ENCODE results near the gene PITPNM2. TPM values are rescaled to one million over a fixed set of nuclear protein-coding genes. Genes with fewer than 3 reads are reported as not detected.

The PITPNM2 gene
- total and polyA plus RNA-seq, 2 of the 8 experiments (the other 6 are each of a cell fraction or from before 2014, with no cell fraction given): 0.59 to 3.4 TPM

- TF ChIP-seq, protein P1, sequence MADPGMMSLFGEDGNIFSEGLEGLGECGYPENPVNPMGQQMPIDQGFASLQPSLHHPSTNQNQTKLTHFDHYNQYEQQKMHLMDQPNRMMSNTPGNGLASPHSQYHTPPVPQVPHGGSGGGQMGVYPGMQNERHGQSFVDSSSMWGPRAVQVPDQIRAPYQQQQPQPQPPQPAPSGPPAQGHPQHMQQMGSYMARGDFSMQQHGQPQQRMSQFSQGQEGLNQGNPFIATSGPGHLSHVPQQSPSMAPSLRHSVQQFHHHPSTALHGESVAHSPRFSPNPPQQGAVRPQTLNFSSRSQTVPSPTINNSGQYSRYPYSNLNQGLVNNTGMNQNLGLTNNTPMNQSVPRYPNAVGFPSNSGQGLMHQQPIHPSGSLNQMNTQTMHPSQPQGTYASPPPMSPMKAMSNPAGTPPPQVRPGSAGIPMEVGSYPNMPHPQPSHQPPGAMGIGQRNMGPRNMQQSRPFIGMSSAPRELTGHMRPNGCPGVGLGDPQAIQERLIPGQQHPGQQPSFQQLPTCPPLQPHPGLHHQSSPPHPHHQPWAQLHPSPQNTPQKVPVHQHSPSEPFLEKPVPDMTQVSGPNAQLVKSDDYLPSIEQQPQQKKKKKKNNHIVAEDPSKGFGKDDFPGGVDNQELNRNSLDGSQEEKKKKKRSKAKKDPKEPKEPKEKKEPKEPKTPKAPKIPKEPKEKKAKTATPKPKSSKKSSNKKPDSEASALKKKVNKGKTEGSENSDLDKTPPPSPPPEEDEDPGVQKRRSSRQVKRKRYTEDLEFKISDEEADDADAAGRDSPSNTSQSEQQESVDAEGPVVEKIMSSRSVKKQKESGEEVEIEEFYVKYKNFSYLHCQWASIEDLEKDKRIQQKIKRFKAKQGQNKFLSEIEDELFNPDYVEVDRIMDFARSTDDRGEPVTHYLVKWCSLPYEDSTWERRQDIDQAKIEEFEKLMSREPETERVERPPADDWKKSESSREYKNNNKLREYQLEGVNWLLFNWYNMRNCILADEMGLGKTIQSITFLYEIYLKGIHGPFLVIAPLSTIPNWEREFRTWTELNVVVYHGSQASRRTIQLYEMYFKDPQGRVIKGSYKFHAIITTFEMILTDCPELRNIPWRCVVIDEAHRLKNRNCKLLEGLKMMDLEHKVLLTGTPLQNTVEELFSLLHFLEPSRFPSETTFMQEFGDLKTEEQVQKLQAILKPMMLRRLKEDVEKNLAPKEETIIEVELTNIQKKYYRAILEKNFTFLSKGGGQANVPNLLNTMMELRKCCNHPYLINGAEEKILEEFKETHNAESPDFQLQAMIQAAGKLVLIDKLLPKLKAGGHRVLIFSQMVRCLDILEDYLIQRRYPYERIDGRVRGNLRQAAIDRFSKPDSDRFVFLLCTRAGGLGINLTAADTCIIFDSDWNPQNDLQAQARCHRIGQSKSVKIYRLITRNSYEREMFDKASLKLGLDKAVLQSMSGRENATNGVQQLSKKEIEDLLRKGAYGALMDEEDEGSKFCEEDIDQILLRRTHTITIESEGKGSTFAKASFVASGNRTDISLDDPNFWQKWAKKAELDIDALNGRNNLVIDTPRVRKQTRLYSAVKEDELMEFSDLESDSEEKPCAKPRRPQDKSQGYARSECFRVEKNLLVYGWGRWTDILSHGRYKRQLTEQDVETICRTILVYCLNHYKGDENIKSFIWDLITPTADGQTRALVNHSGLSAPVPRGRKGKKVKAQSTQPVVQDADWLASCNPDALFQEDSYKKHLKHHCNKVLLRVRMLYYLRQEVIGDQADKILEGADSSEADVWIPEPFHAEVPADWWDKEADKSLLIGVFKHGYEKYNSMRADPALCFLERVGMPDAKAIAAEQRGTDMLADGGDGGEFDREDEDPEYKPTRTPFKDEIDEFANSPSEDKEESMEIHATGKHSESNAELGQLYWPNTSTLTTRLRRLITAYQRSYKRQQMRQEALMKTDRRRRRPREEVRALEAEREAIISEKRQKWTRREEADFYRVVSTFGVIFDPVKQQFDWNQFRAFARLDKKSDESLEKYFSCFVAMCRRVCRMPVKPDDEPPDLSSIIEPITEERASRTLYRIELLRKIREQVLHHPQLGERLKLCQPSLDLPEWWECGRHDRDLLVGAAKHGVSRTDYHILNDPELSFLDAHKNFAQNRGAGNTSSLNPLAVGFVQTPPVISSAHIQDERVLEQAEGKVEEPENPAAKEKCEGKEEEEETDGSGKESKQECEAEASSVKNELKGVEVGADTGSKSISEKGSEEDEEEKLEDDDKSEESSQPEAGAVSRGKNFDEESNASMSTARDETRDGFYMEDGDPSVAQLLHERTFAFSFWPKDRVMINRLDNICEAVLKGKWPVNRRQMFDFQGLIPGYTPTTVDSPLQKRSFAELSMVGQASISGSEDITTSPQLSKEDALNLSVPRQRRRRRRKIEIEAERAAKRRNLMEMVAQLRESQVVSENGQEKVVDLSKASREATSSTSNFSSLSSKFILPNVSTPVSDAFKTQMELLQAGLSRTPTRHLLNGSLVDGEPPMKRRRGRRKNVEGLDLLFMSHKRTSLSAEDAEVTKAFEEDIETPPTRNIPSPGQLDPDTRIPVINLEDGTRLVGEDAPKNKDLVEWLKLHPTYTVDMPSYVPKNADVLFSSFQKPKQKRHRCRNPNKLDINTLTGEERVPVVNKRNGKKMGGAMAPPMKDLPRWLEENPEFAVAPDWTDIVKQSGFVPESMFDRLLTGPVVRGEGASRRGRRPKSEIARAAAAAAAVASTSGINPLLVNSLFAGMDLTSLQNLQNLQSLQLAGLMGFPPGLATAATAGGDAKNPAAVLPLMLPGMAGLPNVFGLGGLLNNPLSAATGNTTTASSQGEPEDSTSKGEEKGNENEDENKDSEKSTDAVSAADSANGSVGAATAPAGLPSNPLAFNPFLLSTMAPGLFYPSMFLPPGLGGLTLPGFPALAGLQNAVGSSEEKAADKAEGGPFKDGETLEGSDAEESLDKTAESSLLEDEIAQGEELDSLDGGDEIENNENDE (IDR thresholded peaks at IDR 0.05; ENCODE audit: insufficient replicate concordance, low read length): no peak
- no peak for TF ChIP-seq BACH1 (IDR thresholded peaks at IDR 0.05; ENCODE audit: low read length)
- TF ChIP-seq E2F6 (IDR thresholded peaks at IDR 0.05): no peak
- no peak for TF ChIP-seq KDM5A (IDR thresholded peaks at IDR 0.05; ENCODE audit: low read length)
- TF ChIP-seq EP300 (IDR thresholded peaks at IDR 0.05; ENCODE audit: borderline replicate concordance in 1 of 2, low read depth in 2 of 2, low read length in 2 of 2): no peak
- TF ChIP-seq, protein P2, sequence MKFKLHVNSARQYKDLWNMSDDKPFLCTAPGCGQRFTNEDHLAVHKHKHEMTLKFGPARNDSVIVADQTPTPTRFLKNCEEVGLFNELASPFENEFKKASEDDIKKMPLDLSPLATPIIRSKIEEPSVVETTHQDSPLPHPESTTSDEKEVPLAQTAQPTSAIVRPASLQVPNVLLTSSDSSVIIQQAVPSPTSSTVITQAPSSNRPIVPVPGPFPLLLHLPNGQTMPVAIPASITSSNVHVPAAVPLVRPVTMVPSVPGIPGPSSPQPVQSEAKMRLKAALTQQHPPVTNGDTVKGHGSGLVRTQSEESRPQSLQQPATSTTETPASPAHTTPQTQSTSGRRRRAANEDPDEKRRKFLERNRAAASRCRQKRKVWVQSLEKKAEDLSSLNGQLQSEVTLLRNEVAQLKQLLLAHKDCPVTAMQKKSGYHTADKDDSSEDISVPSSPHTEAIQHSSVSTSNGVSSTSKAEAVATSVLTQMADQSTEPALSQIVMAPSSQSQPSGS (IDR thresholded peaks at IDR 0.05; ENCODE audit: low read length): no peak
- TF ChIP-seq ZNF274 (IDR thresholded peaks at IDR 0.05; ENCODE audit: borderline replicate concordance, extremely low read depth, low read length): no peak
These were observed 7.8 kb downstream of the PITPNM2 start (continued) for GRCh38 chr12:123142921-123143735.

Data from H1 (cell line).